H1 (cell line): Measurements from ENCODE around the gene RTEL1.

ENCODE experiments used
- ATF2 ChIP-seq: IDR thresholded peaks from 2 replicates; pipeline ENCODE4 v1.6.1; 2012; ENCODE audit warnings: low read length, inconsistent platforms
- CREB1 ChIP-seq: IDR thresholded peaks from 2 replicates; pipeline ENCODE4 v1.6.1; 2012; ENCODE audit warnings: inconsistent platforms
- EP300 ChIP-seq, 2 experiments: IDR thresholded peaks; 1 replicate in 1 of 2; 2 replicates in 1 of 2; pipeline ENCODE4 v1.6.1; 2011 to 2012; ENCODE audit warnings: low read depth in 2 of 2, low read length in 2 of 2, mild to moderate bottlenecking in 2 of 2, borderline replicate concordance in 1 of 2, inconsistent platforms in 1 of 2, moderate library complexity in 1 of 2
- EZH2 ChIP-seq: fragments of 200-600 bp; sonication (generic); IDR thresholded peaks from 2 replicates; pipeline ENCODE4 v1.7.1; 2012; ENCODE audit warnings: low read depth, mild to moderate bottlenecking, moderate library complexity, low read length, inconsistent platforms; ENCODE audit not compliant: severe bottlenecking
- HDAC2 ChIP-seq, 2 experiments: fragments of 300-600 bp in 1 of 2; sonication (generic) in 1 of 2; IDR thresholded peaks; 2 replicates each; pipeline ENCODE4 v1.6.1; 2011 to 2012; ENCODE audit warnings: low read depth in 2 of 2, low read length in 2 of 2, mild to moderate bottlenecking in 2 of 2, moderate library complexity in 2 of 2, borderline replicate concordance in 1 of 2, inconsistent platforms in 1 of 2
- JUND ChIP-seq: IDR thresholded peaks from 2 replicates; pipeline ENCODE4 v1.6.1; 2011; ENCODE audit warnings: mild to moderate bottlenecking, improper control_type of control experiment, low read length
- POLR2A ChIP-seq, 2 experiments: IDR thresholded peaks; 1 replicate in 1 of 2; 2 replicates in 1 of 2; pipeline ENCODE4 v1.6.1; 2011; ENCODE audit warnings: low read depth in 2 of 2, low read length in 2 of 2, mild to moderate bottlenecking in 2 of 2; ENCODE audit errors: control extremely low read depth in 1 of 2
- TEAD4 ChIP-seq: IDR thresholded peaks from 2 replicates; pipeline ENCODE4 v1.6.1; 2012; ENCODE audit warnings: low read depth, low read length, inconsistent platforms, mixed read lengths
- YY1 ChIP-seq: IDR thresholded peaks from 2 replicates; pipeline ENCODE4 v1.6.1; 2011; ENCODE audit warnings: low read depth, mild to moderate bottlenecking, low read length
- TF ChIP-seq, protein P1 (sequence below), 3 experiments: IDR thresholded peaks; 1 replicate in 2 of 3; 2 replicates in 1 of 3; pipeline versions ENCODE4 v1.5.1 to v1.6.1; 2011; ENCODE audit warnings: low read length in 3 of 3, mild to moderate bottlenecking in 3 of 3, inconsistent platforms in 2 of 3, low read depth in 1 of 3, moderate library complexity in 1 of 3; ENCODE audit not compliant: insufficient read depth in 1 of 3; ENCODE audit errors: control extremely low read depth in 1 of 3
- TF ChIP-seq, protein P2 (sequence below): IDR thresholded peaks from 2 replicates; pipeline ENCODE4 v1.6.1; 2011; ENCODE audit warnings: low read length, improper control_type of control experiment

GRCh38 chr20:63664143-63664851, 6.2 kb downstream of the RTEL1 start:
- TF ChIP-seq, protein P1, sequence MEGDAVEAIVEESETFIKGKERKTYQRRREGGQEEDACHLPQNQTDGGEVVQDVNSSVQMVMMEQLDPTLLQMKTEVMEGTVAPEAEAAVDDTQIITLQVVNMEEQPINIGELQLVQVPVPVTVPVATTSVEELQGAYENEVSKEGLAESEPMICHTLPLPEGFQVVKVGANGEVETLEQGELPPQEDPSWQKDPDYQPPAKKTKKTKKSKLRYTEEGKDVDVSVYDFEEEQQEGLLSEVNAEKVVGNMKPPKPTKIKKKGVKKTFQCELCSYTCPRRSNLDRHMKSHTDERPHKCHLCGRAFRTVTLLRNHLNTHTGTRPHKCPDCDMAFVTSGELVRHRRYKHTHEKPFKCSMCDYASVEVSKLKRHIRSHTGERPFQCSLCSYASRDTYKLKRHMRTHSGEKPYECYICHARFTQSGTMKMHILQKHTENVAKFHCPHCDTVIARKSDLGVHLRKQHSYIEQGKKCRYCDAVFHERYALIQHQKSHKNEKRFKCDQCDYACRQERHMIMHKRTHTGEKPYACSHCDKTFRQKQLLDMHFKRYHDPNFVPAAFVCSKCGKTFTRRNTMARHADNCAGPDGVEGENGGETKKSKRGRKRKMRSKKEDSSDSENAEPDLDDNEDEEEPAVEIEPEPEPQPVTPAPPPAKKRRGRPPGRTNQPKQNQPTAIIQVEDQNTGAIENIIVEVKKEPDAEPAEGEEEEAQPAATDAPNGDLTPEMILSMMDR (IDR thresholded peaks at IDR 0.05; ENCODE audit: control extremely low read depth in 1 of 3, insufficient read depth in 1 of 3, low read depth in 1 of 3, low read length in 3 of 3) = no peak
- TF ChIP-seq EZH2 = no peak
- TF ChIP-seq POLR2A (IDR thresholded peaks at IDR 0.05; ENCODE audit: control extremely low read depth in 1 of 2, low read depth in 2 of 2, low read length in 2 of 2) = no peak
- no peak for TF ChIP-seq EP300 (IDR thresholded peaks at IDR 0.05; ENCODE audit: borderline replicate concordance in 1 of 2, low read depth in 2 of 2, low read length in 2 of 2)
- TF ChIP-seq ATF2 = no peak
- TF ChIP-seq HDAC2 (IDR thresholded peaks at IDR 0.05; ENCODE audit: borderline replicate concordance in 1 of 2, low read depth in 2 of 2, low read length in 2 of 2) = no peak
- no peak for TF ChIP-seq TEAD4
- TF ChIP-seq YY1 = no peak
- no peak for TF ChIP-seq JUND
- no peak for TF ChIP-seq CREB1
- TF ChIP-seq, protein P2, sequence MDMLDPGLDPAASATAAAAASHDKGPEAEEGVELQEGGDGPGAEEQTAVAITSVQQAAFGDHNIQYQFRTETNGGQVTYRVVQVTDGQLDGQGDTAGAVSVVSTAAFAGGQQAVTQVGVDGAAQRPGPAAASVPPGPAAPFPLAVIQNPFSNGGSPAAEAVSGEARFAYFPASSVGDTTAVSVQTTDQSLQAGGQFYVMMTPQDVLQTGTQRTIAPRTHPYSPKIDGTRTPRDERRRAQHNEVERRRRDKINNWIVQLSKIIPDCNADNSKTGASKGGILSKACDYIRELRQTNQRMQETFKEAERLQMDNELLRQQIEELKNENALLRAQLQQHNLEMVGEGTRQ = no peak
